Thyroid gland (tissue), 4 donors: ENCODE data around the gene ASH1L.

Experiments
- POLR2A ChIP-seq, 2 donors: fragments of 450-650 bp; IDR thresholded peaks; one replicate each; pipeline ENCODE4 v1.6.1; 2017; ENCODE audit warnings: antibody characterized with exemption in 2 of 2, mild to moderate bottlenecking in 2 of 2, moderate library complexity in 1 of 2
- TF ChIP-seq, protein P1 (sequence below), 6 experiments: fragments of 200-600 bp in 3 of 6; fragments of 450-650 bp in 3 of 6; sonication (generic) in 3 of 6; IDR thresholded peaks; one replicate each; pipeline ENCODE4 v1.5.1; 2016 to 2019; ENCODE audit warnings: antibody characterized with exemption in 6 of 6, mild to moderate bottlenecking in 2 of 6, inconsistent platforms in 1 of 6, moderate library complexity in 1 of 6

DNA sequence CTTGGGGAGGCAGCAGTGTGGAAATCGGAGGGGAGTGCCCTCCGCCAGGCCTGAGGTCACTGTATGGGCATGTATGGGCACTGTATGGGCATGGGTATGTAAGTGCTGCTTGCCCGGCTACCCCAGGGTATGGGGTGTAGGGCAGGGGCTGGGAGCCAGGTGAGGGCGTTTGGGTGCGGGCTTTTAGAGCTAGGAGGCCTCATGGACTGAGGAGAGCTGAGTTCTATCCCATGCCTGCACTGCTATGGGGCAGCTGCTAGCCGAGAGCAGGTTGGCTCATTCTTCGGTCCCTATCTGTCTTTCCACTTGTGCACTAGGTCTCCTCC, 266.7 kb downstream of the ASH1L start:
- no peak for TF ChIP-seq POLR2A (IDR thresholded peaks at IDR 0.05)
- TF ChIP-seq, protein P1, sequence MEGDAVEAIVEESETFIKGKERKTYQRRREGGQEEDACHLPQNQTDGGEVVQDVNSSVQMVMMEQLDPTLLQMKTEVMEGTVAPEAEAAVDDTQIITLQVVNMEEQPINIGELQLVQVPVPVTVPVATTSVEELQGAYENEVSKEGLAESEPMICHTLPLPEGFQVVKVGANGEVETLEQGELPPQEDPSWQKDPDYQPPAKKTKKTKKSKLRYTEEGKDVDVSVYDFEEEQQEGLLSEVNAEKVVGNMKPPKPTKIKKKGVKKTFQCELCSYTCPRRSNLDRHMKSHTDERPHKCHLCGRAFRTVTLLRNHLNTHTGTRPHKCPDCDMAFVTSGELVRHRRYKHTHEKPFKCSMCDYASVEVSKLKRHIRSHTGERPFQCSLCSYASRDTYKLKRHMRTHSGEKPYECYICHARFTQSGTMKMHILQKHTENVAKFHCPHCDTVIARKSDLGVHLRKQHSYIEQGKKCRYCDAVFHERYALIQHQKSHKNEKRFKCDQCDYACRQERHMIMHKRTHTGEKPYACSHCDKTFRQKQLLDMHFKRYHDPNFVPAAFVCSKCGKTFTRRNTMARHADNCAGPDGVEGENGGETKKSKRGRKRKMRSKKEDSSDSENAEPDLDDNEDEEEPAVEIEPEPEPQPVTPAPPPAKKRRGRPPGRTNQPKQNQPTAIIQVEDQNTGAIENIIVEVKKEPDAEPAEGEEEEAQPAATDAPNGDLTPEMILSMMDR (IDR thresholded peaks at IDR 0.05): no peak
